KOPT-K1 (cell line): ENCODE results near the gene APC2.
"Not testable (repeated sequence)": the region's sequence is repeated elsewhere in the genome, so short reads cannot be mapped to it uniquely, and the experiment has no call there.

Experiments
- H3K27ac ChIP-seq: fragments of 200-600 bp; sonication (generic); 2 replicates; pipeline ENCODE4 v1.5.1; 2016; ENCODE audit warnings: antibody characterized with exemption, mild to moderate bottlenecking, low read depth, low read length; ENCODE audit not compliant: poor library complexity, severe bottlenecking
- H3K36me3 ChIP-seq: fragments of 200-600 bp; sonication (generic); 2 replicates; pipeline ENCODE4 v1.5.1; 2017; ENCODE audit warnings: antibody characterized with exemption, mild to moderate bottlenecking, low read length, moderate library complexity; ENCODE audit not compliant: insufficient read depth
- H3K9me3 ChIP-seq: fragments of 200-600 bp; sonication (generic); 2 replicates; pipeline ENCODE4 v1.5.1; 2017; ENCODE audit warnings: antibody characterized with exemption, low read length, mild to moderate bottlenecking; ENCODE audit not compliant: insufficient read depth, poor library complexity, severe bottlenecking

The APC2 gene

GRCh38 chr19:1507763-1508506 lies 58.0 kb downstream of the APC2 start:
- Histone ChIP-seq H3K9me3 (no peaks in the 10 kb centered on the region), H3K27ac (peak overlapping the region; percentile 66), H3K36me3 (no peaks in the 10 kb centered on the region)

GRCh38 chr19:1508507-1508856 lies 58.6 kb downstream of the APC2 start:
- Histone ChIP-seq H3K9me3 (no peaks in the 10 kb centered on the region), H3K36me3 (no peaks in the 10 kb centered on the region), H3K27ac (no peak overlapping the region)

- H3K27ac ChIP-seq = no peak overlapping the region
- no peaks in the 10 kb centered on the region for H3K36me3 ChIP-seq
- no peaks in the 10 kb centered on the region for H3K9me3 ChIP-seq
Measured at GRCh38 chr19:1509602-1510441, 59.9 kb downstream of the APC2 start.

- Histone ChIP-seq H3K36me3 (no peaks in the 10 kb centered on the region), H3K27ac (no peak overlapping the region), H3K9me3 (no peaks in the 10 kb centered on the region)
Measured at GRCh38 chr19:1510442-1510806, 60.5 kb downstream of the APC2 start.

DNA sequence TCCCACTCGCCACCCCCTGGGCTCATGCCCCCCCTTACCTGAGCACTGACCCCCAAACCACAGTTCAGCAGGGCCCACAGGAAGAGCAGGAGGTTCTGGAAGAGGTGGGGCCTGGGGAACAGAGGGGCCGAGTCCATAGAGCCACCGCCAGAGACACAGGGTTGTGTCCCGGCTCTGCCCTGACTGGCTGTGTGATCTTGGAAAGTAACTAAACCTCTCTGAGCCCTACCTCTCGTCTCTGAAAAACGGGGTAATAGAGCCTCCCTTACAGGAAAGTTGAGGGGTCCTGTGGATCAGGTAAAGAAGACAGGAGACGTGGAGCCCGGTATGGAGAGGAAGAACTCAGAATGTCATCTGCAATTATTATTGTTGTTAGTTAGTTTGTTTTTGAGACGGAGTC lies 60.9 kb downstream of the APC2 start:
- no peaks in the 10 kb centered on the region for H3K9me3 ChIP-seq
- H3K27ac ChIP-seq = no peak overlapping the region
- no peaks in the 10 kb centered on the region for H3K36me3 ChIP-seq

- Histone ChIP-seq H3K27ac (no peak overlapping the region), H3K9me3 (no peaks in the 10 kb centered on the region), H3K36me3 (no peaks in the 10 kb centered on the region)
Measured at GRCh38 chr19:1511318-1512317, 61.7 kb downstream of the APC2 start.

- no peaks in the 10 kb centered on the region for H3K9me3 ChIP-seq
- H3K36me3 ChIP-seq = no peaks in the 10 kb centered on the region
- H3K27ac ChIP-seq = no peak within 1 kb of the TSS
Measured at GRCh38 chr19:1512671-1513498, 63.0 kb downstream of the APC2 start, which contains the start of gene ADAMTSL5. ADAMTSL5 (minus strand) TSS chr19:1513019; CDS start chr19:1510943, 2,076 bp downstream.

DNA sequence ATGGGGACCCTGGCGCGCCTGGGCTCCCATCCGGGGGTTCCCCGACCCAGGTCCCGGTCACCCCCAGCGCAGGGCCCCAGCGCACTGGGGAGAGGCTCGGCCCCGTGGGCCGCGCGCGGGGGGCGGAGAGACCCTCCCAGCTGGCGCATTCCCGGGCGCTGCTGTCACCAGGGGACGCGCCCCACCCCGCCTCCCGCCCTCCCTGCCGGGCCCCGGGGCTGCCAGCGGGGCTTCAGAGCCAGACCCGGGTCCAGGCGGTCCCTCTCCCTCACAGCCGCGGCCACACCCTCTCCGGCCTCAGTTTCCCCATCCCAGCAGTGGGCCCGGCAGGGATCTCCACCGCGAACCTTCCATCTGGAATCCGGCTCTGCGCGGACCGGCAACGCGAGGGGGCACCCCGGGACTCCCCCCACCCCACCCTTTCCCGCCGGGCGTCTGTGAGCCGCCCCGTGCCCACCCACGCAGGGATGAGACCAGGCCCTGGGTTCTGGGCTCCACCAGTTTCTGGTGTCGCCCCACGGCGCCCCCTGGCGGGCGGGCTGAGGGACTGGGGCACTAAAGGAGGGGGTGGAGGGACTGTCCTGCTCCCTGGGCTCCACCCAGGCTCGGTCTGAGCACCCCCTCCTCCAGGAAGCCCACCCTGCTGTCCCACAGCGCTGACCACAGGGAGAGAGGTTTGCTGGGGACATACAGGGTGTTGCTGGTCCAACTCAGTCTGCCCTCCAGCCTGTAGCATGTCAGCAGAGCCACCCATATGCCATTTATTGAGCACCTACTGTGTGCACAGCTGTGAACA lies 63.8 kb downstream of the APC2 start:
- Histone ChIP-seq H3K27ac (no peak overlapping the region), H3K36me3 (no peaks in the 10 kb centered on the region)

GRCh38 chr19:1514295-1514661 lies 64.4 kb downstream of the APC2 start:
- Histone ChIP-seq H3K36me3 (no peaks in the 10 kb centered on the region), H3K9me3 (no peaks in the 10 kb centered on the region), H3K27ac (no peak overlapping the region)

More for the DNA sequence above, 63.8 kb downstream of the APC2 start:
- no peaks in the 10 kb centered on the region for H3K9me3 ChIP-seq

DNA sequence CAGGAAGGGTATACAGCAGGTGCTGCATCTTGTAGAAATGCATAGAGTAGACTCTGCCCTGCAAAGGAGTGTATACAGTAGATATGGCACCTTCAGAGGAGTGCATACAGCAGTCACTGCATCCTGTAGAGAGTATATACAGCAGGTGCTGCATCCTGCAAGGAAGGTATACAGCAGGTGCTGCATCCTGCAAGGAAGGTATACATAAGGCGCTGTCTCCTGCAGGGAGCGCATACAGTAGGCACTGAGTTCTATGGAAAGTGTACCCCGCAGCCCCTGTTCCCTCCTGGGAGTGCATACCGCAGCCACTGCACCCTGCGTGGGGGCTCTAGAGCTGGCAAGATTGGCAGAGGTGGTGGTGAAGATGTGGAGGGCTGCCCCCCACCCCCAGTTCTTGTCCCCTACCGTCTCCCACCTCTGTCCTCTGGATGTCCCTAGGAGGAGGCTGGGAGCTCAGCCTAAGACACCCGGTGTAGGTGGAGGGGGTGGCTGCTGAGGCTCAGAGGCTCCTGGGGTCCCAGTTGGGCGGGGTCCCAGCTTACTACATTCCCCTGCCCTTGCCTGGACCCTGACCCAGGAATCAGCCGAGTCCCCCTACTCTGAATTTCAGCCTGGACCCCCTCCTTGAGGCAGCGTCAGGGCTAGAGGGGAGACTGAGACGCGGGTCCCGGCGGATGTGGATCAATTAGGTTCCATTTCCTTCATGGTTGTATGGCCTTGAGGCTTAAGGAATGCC lies 65.2 kb downstream of the APC2 start:
- Histone ChIP-seq H3K9me3 (no peaks in the 10 kb centered on the region), H3K36me3 (no peaks in the 10 kb centered on the region), H3K27ac (no peak overlapping the region)

- no peaks in the 10 kb centered on the region for H3K36me3 ChIP-seq
- H3K27ac ChIP-seq = no peak overlapping the region
- H3K9me3 ChIP-seq = no peaks in the 10 kb centered on the region
Measured at GRCh38 chr19:1516395-1516753, 66.5 kb downstream of the APC2 start.

DNA sequence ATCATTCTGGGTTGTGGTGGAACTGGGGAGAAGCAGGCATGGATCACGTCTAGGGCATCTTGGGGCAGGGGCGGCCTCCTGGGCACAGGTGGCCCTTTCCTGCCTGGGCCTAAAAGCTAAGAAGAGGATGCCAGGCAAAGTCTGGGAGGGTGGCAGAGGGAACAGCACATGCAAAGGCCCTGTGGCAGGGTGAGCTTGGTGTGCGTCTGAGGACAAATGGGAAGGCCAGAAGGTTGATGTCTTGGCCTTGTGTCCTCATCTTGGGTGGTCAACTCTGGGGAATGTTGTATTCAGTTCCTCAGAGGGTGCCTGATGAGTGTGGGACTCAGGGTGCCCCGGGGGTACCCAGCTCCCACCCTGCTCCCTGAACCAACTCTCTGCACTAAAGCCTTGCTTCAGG lies 68.5 kb downstream of the APC2 start:
- Histone ChIP-seq H3K36me3 (no peaks in the 10 kb centered on the region), H3K27ac (no peak overlapping the region)

GRCh38 chr19:1519802-1520201 lies 69.9 kb downstream of the APC2 start:
- H3K27ac ChIP-seq, H3K9me3 ChIP-seq, H3K36me3 ChIP-seq: not testable (repeated sequence)

More for the DNA sequence above, 68.5 kb downstream of the APC2 start:
- no peaks in the 10 kb centered on the region for H3K9me3 ChIP-seq
